ENCODE data around the gene EMILIN1. TPM values are rescaled to one million over a fixed set of nuclear protein-coding genes. Genes with fewer than 3 reads are reported as not detected.
A peak's percentile ranks its signal among the peaks of the same experiment; 100 is the strongest.

Gene EMILIN1
- total RNA-seq = under 1 TPM; 0.42 to 0.93 TPM

GRCh38 chr2:27078267-27079194 lies at the start of gene EMILIN1:
TSS of gene EMILIN1 (plus strand) at chr2:27078615. CDS start at chr2:27079066, 451 bp downstream.
- H3K27ac Mint-ChIP-seq = peak within 1 kb of the TSS; percentile 54
- peaks cover 28% of the 10 kb centered on the region for H3K4me1 Mint-ChIP-seq
- H3K4me3 Mint-ChIP-seq = no peak within 1 kb of the TSS

DNA sequence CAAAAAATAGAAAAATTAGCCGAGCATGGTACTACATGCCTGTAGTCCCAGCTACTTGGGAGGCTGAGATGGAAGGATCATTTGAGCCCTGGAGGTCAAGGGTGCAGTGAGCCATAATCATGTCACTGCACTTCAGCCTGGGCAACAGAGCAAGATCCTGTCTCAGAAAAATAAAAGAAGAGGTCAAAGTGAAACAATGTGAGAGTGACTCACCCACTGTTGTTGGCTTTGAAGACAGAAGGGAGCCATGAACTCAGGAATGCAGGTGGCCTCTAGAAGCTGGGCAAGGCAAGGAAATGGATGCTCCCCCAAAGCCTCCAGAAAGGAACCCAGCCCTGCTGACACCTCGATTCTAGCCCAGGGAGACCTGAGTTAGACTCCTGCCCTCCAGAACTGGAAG lies 49.4 kb upstream of the EMILIN1 start:
- no peaks in the 10 kb centered on the region for H3K9me3 Mint-ChIP-seq
- H3K27ac Mint-ChIP-seq = no peak overlapping the region
- ATAC-seq (replicated peaks) = no peak
- peaks cover 27% of the 10 kb centered on the region for H3K36me3 Mint-ChIP-seq (ENCODE audit: low read depth)
- H3K4me1 Mint-ChIP-seq = peaks cover 19% of the 10 kb centered on the region
- H3K27me3 Mint-ChIP-seq = no peaks in the 10 kb centered on the region
- no peak overlapping the region for H3K4me3 Mint-ChIP-seq

More at GRCh38 chr2:27078267-27079194, at the start of gene EMILIN1:
- no peaks in the 10 kb centered on the region for H3K9me3 Mint-ChIP-seq
- H3K36me3 Mint-ChIP-seq (ENCODE audit: low read depth) = no peaks in the 10 kb centered on the region
- no peaks in the 10 kb centered on the region for H3K27me3 Mint-ChIP-seq
- ATAC-seq (replicated peaks) = no peak

- H3K36me3 Mint-ChIP-seq (ENCODE audit: low read depth) = peaks cover 62% of the 10 kb centered on the region
- H3K27ac Mint-ChIP-seq = peak within 1 kb of the TSS; percentile 92
- ATAC-seq (replicated peaks) = peak; percentile 99
- peaks cover 26% of the 10 kb centered on the region for H3K4me1 Mint-ChIP-seq
- no peaks in the 10 kb centered on the region for H3K9me3 Mint-ChIP-seq
- H3K4me3 Mint-ChIP-seq = peak within 1 kb of the TSS; percentile 94
- H3K27me3 Mint-ChIP-seq = no peaks in the 10 kb centered on the region
Observed at GRCh38 chr2:27032495-27033252, 45.7 kb upstream of the EMILIN1 start, which contains the start of gene TMEM214. TSS of gene TMEM214 (plus strand) at chr2:27032965. CDS start at chr2:27033016, 51 bp downstream.

DNA sequence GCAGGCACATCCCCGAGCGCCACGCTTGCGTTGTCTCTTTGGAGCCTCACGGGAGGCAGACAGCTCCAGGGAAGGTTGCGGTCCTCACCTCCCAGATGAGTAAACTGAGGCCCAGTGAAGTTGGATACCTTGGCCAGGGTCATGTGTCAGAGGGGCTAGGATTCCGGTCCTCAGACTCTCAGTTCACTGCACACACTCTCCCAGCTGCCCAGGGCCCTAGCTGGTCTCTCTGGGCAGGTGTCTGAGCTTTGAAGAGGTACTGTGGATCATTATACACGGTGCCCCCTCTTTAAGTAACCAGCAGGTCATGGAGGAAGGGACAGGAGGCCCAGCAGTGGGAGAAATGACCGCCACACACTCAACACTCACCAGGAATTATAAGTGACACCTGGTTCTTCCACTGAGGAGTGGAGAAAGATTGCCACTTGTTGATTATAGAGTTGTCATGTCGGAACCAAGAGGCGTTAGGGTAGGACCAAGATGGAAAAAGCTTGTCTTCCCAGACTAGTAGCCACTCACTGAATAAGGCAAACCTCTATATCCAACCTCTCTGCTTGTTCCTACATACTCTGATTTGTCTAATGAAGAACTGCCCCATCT lies 45.1 kb upstream of the EMILIN1 start:
- peaks cover 65% of the 10 kb centered on the region for H3K36me3 Mint-ChIP-seq (ENCODE audit: low read depth)
- H3K27me3 Mint-ChIP-seq = no peaks in the 10 kb centered on the region
- H3K9me3 Mint-ChIP-seq = no peaks in the 10 kb centered on the region
- peak overlapping the region; percentile 92 for H3K27ac Mint-ChIP-seq
- ATAC-seq (replicated peaks) = no peak
- peak overlapping the region; percentile 94 for H3K4me3 Mint-ChIP-seq
- H3K4me1 Mint-ChIP-seq = peaks cover 26% of the 10 kb centered on the region

GRCh38 chr2:27038012-27038411 lies 40.4 kb upstream of the EMILIN1 start:
- Mint-ChIP-seq H3K36me3 (ENCODE audit: low read depth) (peaks cover 98% of the 10 kb centered on the region), H3K4me1 (peaks cover 18% of the 10 kb centered on the region), H3K27me3 (no peaks in the 10 kb centered on the region), H3K9me3 (no peaks in the 10 kb centered on the region), H3K4me3 (no peak overlapping the region), H3K27ac (peak overlapping the region; percentile 36)
- ATAC-seq (replicated peaks) = no peak

- Mint-ChIP-seq H3K36me3 (ENCODE audit: low read depth) (peaks cover 91% of the 10 kb centered on the region), H3K27ac (no peak overlapping the region), H3K9me3 (no peaks in the 10 kb centered on the region), H3K4me3 (no peak overlapping the region), H3K4me1 (peaks cover 14% of the 10 kb centered on the region), H3K27me3 (no peaks in the 10 kb centered on the region)
- no peak for ATAC-seq (replicated peaks)
Observed at GRCh38 chr2:27038631-27039339, 39.6 kb upstream of the EMILIN1 start.

DNA sequence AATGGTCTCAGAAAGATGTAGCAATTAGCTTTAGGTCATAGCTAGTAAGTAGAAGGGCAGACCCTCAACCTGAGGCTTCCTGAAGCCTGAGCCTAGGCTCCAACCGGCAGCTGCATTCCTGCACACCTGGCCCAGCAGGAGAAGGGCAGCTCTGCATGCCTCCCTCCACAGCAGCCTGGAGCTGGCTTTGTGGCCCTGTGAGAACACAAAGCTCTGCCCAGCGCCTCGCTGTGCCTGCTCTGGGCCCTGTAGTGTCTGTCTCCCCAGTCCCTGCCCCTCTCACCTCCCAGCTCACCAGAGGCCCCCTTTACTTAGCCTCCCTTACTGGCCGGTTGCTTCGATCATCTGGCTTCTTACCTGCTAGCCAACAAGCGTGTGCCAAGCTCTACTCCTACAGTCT lies 39.0 kb upstream of the EMILIN1 start:
- no peaks in the 10 kb centered on the region for H3K27me3 Mint-ChIP-seq
- H3K4me1 Mint-ChIP-seq = peaks cover 8% of the 10 kb centered on the region
- peaks cover 85% of the 10 kb centered on the region for H3K36me3 Mint-ChIP-seq (ENCODE audit: low read depth)
- no peak for ATAC-seq (replicated peaks)
- H3K4me3 Mint-ChIP-seq = no peak overlapping the region
- H3K27ac Mint-ChIP-seq = no peak overlapping the region
- no peaks in the 10 kb centered on the region for H3K9me3 Mint-ChIP-seq

DNA sequence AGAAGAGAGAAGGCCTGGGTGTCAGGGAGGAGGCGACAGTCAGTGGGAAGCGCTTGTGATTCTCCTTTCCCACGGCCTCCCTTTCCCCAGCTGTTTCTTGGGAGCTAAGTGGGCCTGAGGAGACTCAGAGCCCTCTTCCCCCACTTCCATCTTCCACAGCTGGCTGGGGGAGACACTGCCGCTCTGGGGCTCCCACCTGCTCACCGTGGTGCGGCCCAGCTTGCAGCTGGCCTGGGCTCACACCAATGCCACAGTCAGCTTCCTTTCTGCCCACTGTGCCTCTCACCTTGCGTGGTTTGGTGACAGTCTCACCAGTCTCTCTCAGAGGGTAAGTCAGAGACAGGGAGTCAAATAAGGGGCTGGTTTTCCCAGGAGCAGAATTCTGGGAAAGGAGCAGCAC lies 38.5 kb upstream of the EMILIN1 start:
- Mint-ChIP-seq H3K36me3 (ENCODE audit: low read depth) (peaks cover 80% of the 10 kb centered on the region), H3K27ac (no peak overlapping the region), H3K9me3 (no peaks in the 10 kb centered on the region), H3K4me1 (peaks cover 7% of the 10 kb centered on the region), H3K27me3 (no peaks in the 10 kb centered on the region), H3K4me3 (no peak overlapping the region)
- ATAC-seq (replicated peaks) = no peak

GRCh38 chr2:27040282-27040681 lies 38.1 kb upstream of the EMILIN1 start:
- H3K9me3 Mint-ChIP-seq = no peaks in the 10 kb centered on the region
- H3K4me1 Mint-ChIP-seq = peaks cover 4% of the 10 kb centered on the region
- H3K36me3 Mint-ChIP-seq (ENCODE audit: low read depth) = peaks cover 76% of the 10 kb centered on the region
- H3K27me3 Mint-ChIP-seq = no peaks in the 10 kb centered on the region
- no peak overlapping the region for H3K27ac Mint-ChIP-seq
- no peak overlapping the region for H3K4me3 Mint-ChIP-seq
- ATAC-seq (replicated peaks) = no peak

- no peaks in the 10 kb centered on the region for H3K9me3 Mint-ChIP-seq
- H3K27ac Mint-ChIP-seq = peak overlapping the region; percentile 80
- peaks cover 4% of the 10 kb centered on the region for H3K4me1 Mint-ChIP-seq
Observed at GRCh38 chr2:27041752-27042151, 36.7 kb upstream of the EMILIN1 start.

GRCh38 chr2:27042159-27042661 lies 36.2 kb upstream of the EMILIN1 start:
- H3K9me3 Mint-ChIP-seq = no peaks in the 10 kb centered on the region
- H3K36me3 Mint-ChIP-seq (ENCODE audit: low read depth) = peaks cover 57% of the 10 kb centered on the region
- H3K4me1 Mint-ChIP-seq = peaks cover 4% of the 10 kb centered on the region
- H3K27me3 Mint-ChIP-seq = no peaks in the 10 kb centered on the region
- H3K4me3 Mint-ChIP-seq = no peak overlapping the region
- H3K27ac Mint-ChIP-seq = no peak overlapping the region
- no peak for ATAC-seq (replicated peaks)

More at GRCh38 chr2:27041752-27042151, 36.7 kb upstream of the EMILIN1 start:
- no peak for ATAC-seq (replicated peaks)
- H3K4me3 Mint-ChIP-seq = no peak overlapping the region
- peaks cover 62% of the 10 kb centered on the region for H3K36me3 Mint-ChIP-seq (ENCODE audit: low read depth)
- no peaks in the 10 kb centered on the region for H3K27me3 Mint-ChIP-seq

DNA sequence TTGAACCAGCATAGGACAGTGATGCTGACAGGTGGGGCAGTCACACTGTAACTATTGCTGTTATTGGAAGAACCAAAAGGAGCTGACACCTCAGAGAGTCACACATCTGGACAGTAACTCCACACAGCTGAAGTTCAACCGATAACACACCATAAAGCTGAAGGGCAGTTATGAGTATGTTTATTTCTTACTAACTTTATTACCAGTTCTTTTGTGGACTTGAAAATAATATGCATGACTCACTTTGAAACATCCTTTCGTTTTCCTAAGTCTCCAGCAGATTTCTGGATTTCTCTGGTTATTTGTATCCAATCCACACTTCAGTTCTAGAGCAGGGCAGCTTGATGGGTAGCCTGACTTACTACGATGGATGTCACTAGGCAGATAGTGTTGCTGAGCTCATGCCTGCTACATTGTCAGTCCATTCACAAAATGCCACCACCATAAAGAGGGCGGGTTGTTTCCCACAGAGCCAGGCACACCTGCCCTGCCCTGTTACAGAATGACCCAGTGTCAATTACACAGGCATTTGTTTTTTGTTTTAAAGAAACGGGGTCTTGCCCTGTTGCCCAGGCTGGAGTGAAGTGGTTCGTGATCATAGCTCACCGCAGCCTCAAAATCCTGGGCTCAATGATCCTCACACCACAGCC lies 35.3 kb upstream of the EMILIN1 start:
- no peak overlapping the region for H3K27ac Mint-ChIP-seq
- H3K36me3 Mint-ChIP-seq (ENCODE audit: low read depth) = peaks cover 48% of the 10 kb centered on the region
- ATAC-seq (replicated peaks) = peak; percentile 21
- no peak overlapping the region for H3K4me3 Mint-ChIP-seq
- H3K4me1 Mint-ChIP-seq = peaks cover 4% of the 10 kb centered on the region
- no peaks in the 10 kb centered on the region for H3K9me3 Mint-ChIP-seq
- no peaks in the 10 kb centered on the region for H3K27me3 Mint-ChIP-seq
